ENCODE data around the gene DOCK7.
"Not testable (repeated sequence)": the region's sequence is repeated elsewhere in the genome, so short reads cannot be mapped to it uniquely, and the experiment has no call there.

DOCK7 gene

DNA sequence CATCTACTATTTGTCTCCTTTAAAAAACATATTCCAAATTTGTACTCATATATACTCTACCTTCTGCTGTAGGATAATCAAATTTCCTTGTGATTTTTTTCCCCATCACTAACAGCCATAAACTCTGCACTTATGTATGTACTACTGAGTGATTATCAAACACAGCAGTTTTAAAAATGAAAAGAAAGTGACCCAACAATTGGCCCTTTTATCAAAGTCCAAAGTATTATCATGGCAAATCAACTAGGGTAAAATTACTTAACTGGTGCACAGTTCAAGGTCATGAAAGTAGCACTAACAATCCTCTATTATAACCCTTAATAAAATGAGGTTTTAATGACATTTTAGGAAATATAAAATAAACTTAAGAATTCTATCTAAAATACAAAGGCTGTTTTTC lies 79.3 kb downstream of the DOCK7 start:
- DNase-seq = no peak

GRCh38 chr1:62601457-62601856 lies 86.7 kb downstream of the DOCK7 start:
- no peak for DNase-seq

GRCh38 chr1:62599044-62599443 lies 89.1 kb downstream of the DOCK7 start:
- DNase-seq = no peak

GRCh38 chr1:62597281-62597680 lies 90.9 kb downstream of the DOCK7 start, which contains the start of gene ANGPTL3:
ANGPTL3 (plus strand) TSS chr1:62597520; CDS start chr1:62597567, 47 bp downstream.
- DNase-seq = no peak

DNA sequence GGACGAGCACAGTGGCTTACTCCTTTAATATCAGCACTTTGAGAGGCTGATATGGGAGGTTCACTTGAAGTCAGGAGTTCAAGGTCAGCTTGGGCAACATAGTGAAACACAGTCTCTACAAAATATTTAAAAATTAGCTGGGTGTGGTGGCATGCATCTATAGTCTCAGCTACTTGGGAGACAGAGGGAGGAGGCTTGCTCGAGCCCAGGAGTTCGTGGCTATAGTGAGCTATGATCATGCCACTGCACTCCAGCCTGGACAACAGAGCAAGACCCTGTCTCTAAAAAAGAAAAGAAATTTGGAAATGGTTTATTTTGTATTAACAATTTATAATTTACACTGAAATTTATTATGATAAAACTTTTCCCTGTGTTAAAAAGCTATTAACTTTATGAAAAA lies 92.5 kb downstream of the DOCK7 start:
- DNase-seq = no peak

GRCh38 chr1:62593825-62594394 lies 94.3 kb downstream of the DOCK7 start:
- no peak for DNase-seq

GRCh38 chr1:62590970-62591368 lies 97.2 kb downstream of the DOCK7 start:
- DNase-seq = no peak

DNA sequence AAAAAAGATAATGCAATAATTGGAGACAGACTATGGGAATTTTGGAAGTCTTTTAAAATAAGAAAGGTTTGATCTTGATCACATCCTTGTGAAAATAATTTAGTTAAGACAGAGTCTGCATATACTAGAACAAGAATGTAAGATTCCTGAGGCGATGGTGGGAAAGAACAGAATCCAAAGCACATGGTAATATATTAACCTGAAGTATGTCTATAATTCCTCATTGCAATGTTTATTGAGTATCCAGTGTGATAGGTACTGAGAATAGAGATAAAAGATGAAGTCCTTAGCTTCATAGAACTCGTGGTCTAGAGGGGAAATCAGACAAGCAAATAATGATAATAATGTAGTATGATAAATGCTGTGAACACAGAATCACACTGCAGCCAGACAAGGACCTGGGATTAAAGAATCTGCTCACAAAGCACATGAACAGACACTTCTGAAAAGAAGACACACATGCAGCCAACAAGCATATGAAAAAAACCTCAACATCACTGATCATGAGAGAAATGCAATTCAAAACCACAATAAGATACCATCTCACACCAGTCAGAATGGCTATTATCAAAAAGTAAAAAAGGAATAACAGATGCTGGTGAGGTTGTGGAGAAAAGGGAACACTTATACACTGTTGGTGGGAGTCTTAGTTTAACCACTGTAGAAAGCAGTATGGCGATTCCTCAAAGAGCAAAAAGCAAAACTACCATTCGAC lies 97.8 kb downstream of the DOCK7 start:
- DNase-seq = no peak

DNA sequence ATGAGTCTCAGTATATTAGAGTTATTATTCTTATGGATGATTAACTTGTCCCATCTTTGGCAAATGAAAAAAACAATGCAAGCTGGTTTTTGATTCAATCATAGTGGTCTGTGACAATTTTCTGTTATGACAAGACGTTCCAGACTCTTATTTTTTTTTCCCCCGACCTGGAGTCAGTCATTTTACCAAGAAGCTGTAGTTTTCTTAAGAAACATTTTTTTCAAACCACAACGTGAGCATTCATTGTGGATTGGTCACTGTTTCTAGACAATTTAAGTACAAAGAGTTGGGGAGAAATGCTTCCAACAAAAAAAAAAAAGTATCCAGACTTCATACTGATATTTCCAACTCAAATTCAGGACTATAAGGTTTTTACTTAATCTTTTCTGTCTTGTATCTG lies 98.9 kb downstream of the DOCK7 start:
- no peak for DNase-seq

GRCh38 chr1:62588000-62588399 lies 100.2 kb downstream of the DOCK7 start:
- no peak for DNase-seq

- DNase-seq = no peak
Observed at GRCh38 chr1:62585469-62586155, 102.6 kb downstream of the DOCK7 start.

DNA sequence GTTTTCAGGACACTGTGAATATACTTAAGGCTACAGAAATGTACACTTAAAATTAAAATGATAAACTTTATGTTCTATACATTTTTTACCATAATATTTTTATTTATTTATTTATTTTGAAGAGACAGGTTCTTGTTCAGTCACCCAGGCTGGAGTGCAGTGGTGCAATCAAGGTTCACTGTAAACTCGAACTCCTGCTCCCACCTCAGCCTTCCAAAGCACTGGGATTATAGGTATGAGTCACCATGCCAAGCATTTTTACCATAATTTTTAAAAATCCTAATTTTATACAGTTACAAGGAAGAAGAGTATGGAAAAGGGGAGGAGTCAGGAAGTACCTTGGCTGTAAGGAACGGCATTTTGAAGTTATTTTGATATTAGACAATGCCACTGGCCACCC lies 114.5 kb downstream of the DOCK7 start:
- no peak for DNase-seq

DNA sequence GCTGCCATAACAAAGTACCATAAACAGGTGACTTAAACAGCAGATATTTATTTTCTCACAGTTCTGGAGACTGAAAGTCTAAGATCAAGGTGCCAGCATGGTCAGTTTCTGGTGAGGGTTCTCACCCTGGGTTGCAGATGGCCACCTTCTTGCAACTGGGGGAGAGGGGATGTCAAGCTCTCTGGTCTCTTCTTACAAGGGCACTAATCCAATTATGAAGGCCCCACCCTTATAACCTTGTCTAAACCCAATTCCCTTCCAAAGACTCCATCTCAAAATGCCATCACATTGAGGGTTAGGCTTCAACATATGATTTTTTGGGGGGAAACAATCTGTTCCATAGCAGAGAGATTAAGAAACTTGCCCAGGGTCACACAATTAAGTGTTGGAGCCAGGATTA lies 115.7 kb downstream of the DOCK7 start:
- DNase-seq = no peak

DNA sequence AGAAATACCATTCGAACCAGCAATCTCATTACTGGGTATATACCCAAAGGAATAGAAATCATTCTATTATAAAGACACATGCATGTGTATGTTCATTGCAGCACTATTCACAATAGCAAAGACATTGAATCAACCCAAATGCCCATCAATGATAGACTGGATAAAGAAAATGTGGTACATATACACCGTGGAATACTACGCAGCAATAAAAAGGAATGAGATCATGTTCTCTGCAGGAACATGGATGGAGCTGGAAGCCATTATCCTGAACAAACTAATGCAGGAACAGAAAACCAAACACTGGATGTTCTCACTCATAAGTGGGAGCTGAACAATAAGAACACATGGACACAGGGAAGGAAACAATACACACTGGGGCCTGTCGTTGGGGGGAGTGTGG lies 116.7 kb downstream of the DOCK7 start:
- DNase-seq = not testable (repeated sequence)

DNA sequence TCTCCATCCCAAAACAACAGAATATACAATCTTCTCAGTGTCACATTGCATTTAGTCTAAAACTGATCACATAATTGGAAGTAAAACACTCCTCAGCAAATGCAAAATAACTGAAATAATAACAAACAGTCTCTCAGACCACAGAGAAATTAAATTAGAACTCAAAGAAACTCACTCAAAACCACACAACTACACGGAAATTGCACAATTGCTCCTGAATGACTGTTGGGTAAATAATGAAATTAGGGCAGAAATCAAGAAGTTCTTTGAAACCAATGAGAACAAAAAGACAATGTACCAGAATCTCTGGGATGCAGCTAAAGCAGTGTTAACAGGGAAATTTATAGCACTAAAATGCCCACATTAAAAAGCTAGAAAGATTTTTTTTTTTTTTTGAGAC lies 120.3 kb downstream of the DOCK7 start:
- not testable (repeated sequence) for DNase-seq

- not testable (repeated sequence) for DNase-seq
Observed at GRCh38 chr1:62567182-62567581, 121.0 kb downstream of the DOCK7 start.

DNA sequence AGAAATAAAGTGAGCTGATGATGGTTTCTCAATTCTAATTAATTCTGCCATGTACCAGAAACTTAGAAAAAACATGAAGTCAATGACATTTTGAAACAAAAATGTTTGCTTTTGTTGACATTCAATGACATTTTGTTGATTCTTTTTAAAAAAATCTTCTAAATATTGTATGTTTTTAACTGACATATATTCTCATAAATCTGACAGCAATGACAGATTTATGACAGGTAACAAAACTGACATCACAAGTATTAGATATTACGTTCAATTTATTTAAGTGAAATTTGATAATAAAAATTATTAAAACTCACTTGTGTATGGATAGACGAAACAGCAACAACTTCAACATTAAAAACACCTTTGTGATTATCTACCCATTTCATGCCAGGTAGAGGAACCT lies 126.9 kb downstream of the DOCK7 start:
- no peak for DNase-seq

- no peak for DNase-seq
Observed at GRCh38 chr1:62544570-62544969, 143.6 kb downstream of the DOCK7 start.

- no peak for DNase-seq
Observed at GRCh38 chr1:62541048-62541447, 147.1 kb downstream of the DOCK7 start.

- DNase-seq = no peak
Observed at GRCh38 chr1:62539028-62539447, 149.1 kb downstream of the DOCK7 start.

DNA sequence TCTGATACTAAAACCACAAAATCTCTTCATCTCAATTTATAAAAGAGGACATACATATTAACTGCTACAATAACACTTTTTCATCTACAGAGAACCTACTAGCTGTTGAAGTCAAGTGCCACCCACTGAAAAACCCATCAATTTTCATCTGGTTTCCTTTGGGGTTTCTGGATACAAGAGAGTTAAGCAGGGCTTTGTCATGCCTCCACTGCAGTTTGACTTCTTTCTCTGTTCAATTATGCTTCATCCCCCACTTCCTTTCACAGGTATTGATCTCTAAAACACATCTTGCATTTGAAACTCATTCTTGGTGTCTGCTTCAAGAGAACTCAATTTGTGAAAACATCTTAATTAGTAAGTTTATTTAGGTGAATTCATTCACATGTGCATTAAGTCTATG lies 151.3 kb downstream of the DOCK7 start:
- no peak for DNase-seq

GRCh38 chr1:62530516-62531154 lies 157.6 kb downstream of the DOCK7 start:
- DNase-seq = peak; percentile 65

DNA sequence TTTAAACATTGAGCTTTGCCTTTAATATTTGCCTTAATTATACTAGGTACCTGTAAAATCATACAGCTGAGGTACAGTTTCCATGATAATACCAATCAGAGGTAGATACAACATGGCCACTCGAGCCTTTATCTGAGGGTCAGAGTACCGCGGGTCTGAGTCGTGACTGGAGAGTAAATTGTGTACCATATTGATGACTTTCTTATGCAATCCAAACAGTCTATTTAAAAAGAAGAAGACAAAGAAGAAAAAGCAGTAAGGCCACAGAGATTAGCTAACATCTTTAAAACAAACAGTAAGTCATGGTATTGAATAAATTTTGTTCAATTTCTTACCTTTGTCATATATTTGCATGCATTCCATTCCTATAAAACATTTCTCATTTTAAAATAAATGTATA lies 159.0 kb downstream of the DOCK7 start:
- DNase-seq = no peak

GRCh38 chr1:62528015-62528414 lies 160.2 kb downstream of the DOCK7 start:
- no peak for DNase-seq

Data from midbrain (tissue), 1 donor.